GM12865 (cell line): ENCODE measurements around the gene PLAU.
"Not testable (repeated sequence)": the region's sequence is repeated elsewhere in the genome, so short reads cannot be mapped to it uniquely, and the experiment has no call there.

Experiments
- DNase-seq: peaks from one replicate; pipeline ENCODE4 v3.0.0; 2010; ENCODE audit warnings: low read depth
- H3K4me3 ChIP-seq: 2 replicates; pipeline ENCODE4 v1.5.1; 2011; ENCODE audit warnings: mild to moderate bottlenecking, low read depth, low read length, control low read depth
- TF ChIP-seq, protein P1 (sequence below): IDR thresholded peaks from 2 replicates; pipeline ENCODE4 v1.5.1; 2011; ENCODE audit warnings: low read length, control low read depth, low read depth, inconsistent platforms; ENCODE audit not compliant: insufficient read depth; ENCODE audit errors: missing control alignments

Gene PLAU

DNA sequence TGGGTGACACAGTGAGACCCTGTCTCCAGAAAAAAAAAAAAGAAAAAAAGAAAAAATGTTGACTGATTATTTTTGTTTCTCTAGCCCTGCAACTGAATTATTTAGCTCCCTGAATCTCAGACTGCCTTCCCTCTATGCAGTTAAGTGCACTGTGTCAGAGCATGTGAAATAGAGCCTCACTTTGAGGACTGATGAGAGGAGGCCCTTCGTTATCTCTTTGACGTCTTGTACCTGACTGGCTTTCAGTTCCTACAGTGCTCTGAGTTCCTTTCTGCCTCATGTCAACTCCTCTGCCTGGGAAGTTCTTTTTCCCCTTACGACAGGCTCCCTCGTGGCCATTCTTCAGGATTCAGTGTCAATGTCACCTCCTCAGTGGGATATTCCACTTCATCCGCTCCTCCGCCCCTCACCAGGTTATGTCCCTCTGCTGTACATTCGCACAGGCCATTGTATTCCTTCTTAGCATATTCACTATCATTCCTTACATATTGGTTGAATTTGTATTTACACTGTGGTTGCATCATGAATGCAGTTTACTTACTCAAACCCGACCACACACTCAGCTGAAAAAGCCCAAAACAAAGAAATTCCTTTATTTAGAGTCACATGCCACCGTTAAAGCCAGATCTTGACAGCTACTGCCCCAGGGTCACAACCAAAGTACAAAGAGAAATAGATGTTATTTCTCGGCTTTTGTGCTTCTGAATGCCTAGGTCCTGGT is 18.5 kb upstream of the PLAU start:
- no peak for DNase-seq
- TF ChIP-seq, protein P1, sequence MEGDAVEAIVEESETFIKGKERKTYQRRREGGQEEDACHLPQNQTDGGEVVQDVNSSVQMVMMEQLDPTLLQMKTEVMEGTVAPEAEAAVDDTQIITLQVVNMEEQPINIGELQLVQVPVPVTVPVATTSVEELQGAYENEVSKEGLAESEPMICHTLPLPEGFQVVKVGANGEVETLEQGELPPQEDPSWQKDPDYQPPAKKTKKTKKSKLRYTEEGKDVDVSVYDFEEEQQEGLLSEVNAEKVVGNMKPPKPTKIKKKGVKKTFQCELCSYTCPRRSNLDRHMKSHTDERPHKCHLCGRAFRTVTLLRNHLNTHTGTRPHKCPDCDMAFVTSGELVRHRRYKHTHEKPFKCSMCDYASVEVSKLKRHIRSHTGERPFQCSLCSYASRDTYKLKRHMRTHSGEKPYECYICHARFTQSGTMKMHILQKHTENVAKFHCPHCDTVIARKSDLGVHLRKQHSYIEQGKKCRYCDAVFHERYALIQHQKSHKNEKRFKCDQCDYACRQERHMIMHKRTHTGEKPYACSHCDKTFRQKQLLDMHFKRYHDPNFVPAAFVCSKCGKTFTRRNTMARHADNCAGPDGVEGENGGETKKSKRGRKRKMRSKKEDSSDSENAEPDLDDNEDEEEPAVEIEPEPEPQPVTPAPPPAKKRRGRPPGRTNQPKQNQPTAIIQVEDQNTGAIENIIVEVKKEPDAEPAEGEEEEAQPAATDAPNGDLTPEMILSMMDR: no peak
- H3K4me3 ChIP-seq: no peak overlapping the region

GRCh38 chr10:73893426-73893825 is 17.5 kb upstream of the PLAU start:
- no peak overlapping the region for H3K4me3 ChIP-seq
- no peak for DNase-seq
- TF ChIP-seq, protein P1: no peak

- peak; percentile 64 for DNase-seq
These were observed 16.5 kb upstream of the PLAU start for GRCh38 chr10:73894245-73894971.

DNA sequence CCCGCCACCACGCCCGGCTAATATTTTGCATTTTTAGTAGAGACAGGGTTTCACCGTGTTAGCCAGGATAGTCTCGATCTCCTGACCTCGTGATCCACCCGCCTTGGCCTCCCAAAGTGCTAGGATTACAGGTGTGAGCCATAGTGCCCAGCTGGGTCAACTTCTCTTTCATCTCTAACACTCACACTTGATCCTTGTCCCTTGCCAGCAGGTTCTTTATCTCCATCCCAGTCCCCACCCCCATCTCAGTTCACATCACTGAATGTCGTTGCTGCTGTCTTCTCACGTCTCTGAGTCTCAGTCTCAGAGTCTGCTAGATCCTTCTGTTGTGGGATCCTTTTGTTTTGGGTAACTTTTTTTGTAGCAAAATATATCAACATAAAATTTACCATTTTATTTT is 15.6 kb upstream of the PLAU start:
- H3K4me3 ChIP-seq, DNase-seq: not testable (repeated sequence)

More at GRCh38 chr10:73894245-73894971, 16.5 kb upstream of the PLAU start:
- TF ChIP-seq, protein P1: no peak
- H3K4me3 ChIP-seq: no peak overlapping the region

- DNase-seq: no peak
- H3K4me3 ChIP-seq: no peak overlapping the region
- TF ChIP-seq, protein P1: no peak
These were observed 13.2 kb upstream of the PLAU start for GRCh38 chr10:73897693-73898092.

- TF ChIP-seq, protein P1: no peak
- no peak overlapping the region for H3K4me3 ChIP-seq
- no peak for DNase-seq
These were observed 12.1 kb upstream of the PLAU start for GRCh38 chr10:73898730-73899410.

GRCh38 chr10:73899423-73899822 is 11.5 kb upstream of the PLAU start:
- DNase-seq: no peak
- H3K4me3 ChIP-seq: no peak overlapping the region
- TF ChIP-seq, protein P1: no peak
